HCT116 (cell line): ENCODE measurements around the gene FOXK1.

Source experiments
- CBX3 ChIP-seq: IDR thresholded peaks from 2 replicates; pipeline ENCODE4 v1.6.1; 2012; ENCODE audit warnings: low read depth
- CEBPB ChIP-seq: IDR thresholded peaks from 2 replicates; pipeline ENCODE4 v1.6.1; 2012; ENCODE audit warnings: low read depth
- EZH2 ChIP-seq: fragments of 200-600 bp; sonication (generic); IDR thresholded peaks from 2 replicates; pipeline ENCODE4 v1.6.1; 2017; ENCODE audit warnings: antibody characterized with exemption, mixed run types
- FOSL1 ChIP-seq: IDR thresholded peaks from 2 replicates; pipeline ENCODE4 v1.6.1; 2012; ENCODE audit warnings: low read depth
- JUND ChIP-seq: IDR thresholded peaks from 2 replicates; pipeline ENCODE4 v1.6.1; 2012
- POLR2A ChIP-seq: IDR thresholded peaks from 2 replicates; pipeline ENCODE4 v1.7.0; 2011; ENCODE audit warnings: borderline replicate concordance; ENCODE audit not compliant: insufficient read depth, insufficient read length; ENCODE audit errors: extremely low read depth
- POLR2AphosphoS5 ChIP-seq: IDR thresholded peaks from 2 replicates; pipeline ENCODE4 v1.6.1; 2011; ENCODE audit warnings: mild to moderate bottlenecking, low read depth, low read length, moderate library complexity
- SP1 ChIP-seq: IDR thresholded peaks from 2 replicates; pipeline ENCODE4 v1.6.1; 2012; ENCODE audit warnings: low read depth
- TCF7L2 ChIP-seq: IDR thresholded peaks from 2 replicates; pipeline ENCODE4 v1.7.0; 2011; ENCODE audit warnings: borderline replicate concordance, inconsistent platforms; ENCODE audit not compliant: insufficient read depth, insufficient read length; ENCODE audit errors: extremely low read depth
- YY1 ChIP-seq: IDR thresholded peaks from 2 replicates; pipeline ENCODE4 v1.6.1; 2011; ENCODE audit warnings: low read length, low read depth, moderate library complexity, mild to moderate bottlenecking; ENCODE audit not compliant: insufficient replicate concordance; ENCODE audit errors: extremely low read depth
- ZBTB33 ChIP-seq: IDR thresholded peaks from 2 replicates; pipeline ENCODE4 v1.6.1; 2011; ENCODE audit warnings: mild to moderate bottlenecking, low read length, moderate library complexity; ENCODE audit not compliant: insufficient replicate concordance; ENCODE audit errors: extremely low read depth
- TF ChIP-seq, protein P1 (sequence below): IDR thresholded peaks from 2 replicates; pipeline ENCODE4 v1.6.1; 2012
- TF ChIP-seq, protein P2 (sequence below), 3 experiments: fragments of 200-600 bp in 1 of 3; sonication (generic) in 1 of 3; IDR thresholded peaks in 2 of 3; conservative IDR thresholded peaks in 1 of 3; 2 replicates each; pipeline ENCODE4 v1.5.1; 2012 to 2017; ENCODE audit warnings: low read depth in 2 of 3, low read length in 2 of 3, antibody characterized with exemption in 1 of 3, borderline replicate concordance in 1 of 3, control low read depth in 1 of 3, mild to moderate bottlenecking in 1 of 3, mixed read lengths in 1 of 3, mixed run types in 1 of 3, moderate library complexity in 1 of 3; ENCODE audit not compliant: insufficient read depth in 1 of 3
- TF ChIP-seq, protein P3 (sequence below): IDR thresholded peaks from 2 replicates; pipeline ENCODE4 v1.6.1; 2012; ENCODE audit warnings: low read depth

- TF ChIP-seq, protein P1, sequence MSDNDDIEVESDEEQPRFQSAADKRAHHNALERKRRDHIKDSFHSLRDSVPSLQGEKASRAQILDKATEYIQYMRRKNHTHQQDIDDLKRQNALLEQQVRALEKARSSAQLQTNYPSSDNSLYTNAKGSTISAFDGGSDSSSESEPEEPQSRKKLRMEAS, result no peak
- TF ChIP-seq, protein P2, sequence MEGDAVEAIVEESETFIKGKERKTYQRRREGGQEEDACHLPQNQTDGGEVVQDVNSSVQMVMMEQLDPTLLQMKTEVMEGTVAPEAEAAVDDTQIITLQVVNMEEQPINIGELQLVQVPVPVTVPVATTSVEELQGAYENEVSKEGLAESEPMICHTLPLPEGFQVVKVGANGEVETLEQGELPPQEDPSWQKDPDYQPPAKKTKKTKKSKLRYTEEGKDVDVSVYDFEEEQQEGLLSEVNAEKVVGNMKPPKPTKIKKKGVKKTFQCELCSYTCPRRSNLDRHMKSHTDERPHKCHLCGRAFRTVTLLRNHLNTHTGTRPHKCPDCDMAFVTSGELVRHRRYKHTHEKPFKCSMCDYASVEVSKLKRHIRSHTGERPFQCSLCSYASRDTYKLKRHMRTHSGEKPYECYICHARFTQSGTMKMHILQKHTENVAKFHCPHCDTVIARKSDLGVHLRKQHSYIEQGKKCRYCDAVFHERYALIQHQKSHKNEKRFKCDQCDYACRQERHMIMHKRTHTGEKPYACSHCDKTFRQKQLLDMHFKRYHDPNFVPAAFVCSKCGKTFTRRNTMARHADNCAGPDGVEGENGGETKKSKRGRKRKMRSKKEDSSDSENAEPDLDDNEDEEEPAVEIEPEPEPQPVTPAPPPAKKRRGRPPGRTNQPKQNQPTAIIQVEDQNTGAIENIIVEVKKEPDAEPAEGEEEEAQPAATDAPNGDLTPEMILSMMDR (IDR thresholded peaks at IDR 0.05 in 2 of 3, conservative IDR thresholded peaks at IDR 0.05 in 1 of 3; ENCODE audit: borderline replicate concordance in 1 of 3, insufficient read depth in 1 of 3, low read depth in 2 of 3, low read length in 2 of 3), result no peak
- no peak for TF ChIP-seq CEBPB
- no peak for TF ChIP-seq POLR2A
- TF ChIP-seq CBX3, result no peak
- TF ChIP-seq YY1, result no peak
- no peak for TF ChIP-seq TCF7L2
- TF ChIP-seq JUND, result no peak
- TF ChIP-seq EZH2, result no peak
- no peak for TF ChIP-seq SP1
- no peak for TF ChIP-seq FOSL1
- TF ChIP-seq ZBTB33, result no peak
- no peak for TF ChIP-seq POLR2AphosphoS5
- TF ChIP-seq, protein P3, sequence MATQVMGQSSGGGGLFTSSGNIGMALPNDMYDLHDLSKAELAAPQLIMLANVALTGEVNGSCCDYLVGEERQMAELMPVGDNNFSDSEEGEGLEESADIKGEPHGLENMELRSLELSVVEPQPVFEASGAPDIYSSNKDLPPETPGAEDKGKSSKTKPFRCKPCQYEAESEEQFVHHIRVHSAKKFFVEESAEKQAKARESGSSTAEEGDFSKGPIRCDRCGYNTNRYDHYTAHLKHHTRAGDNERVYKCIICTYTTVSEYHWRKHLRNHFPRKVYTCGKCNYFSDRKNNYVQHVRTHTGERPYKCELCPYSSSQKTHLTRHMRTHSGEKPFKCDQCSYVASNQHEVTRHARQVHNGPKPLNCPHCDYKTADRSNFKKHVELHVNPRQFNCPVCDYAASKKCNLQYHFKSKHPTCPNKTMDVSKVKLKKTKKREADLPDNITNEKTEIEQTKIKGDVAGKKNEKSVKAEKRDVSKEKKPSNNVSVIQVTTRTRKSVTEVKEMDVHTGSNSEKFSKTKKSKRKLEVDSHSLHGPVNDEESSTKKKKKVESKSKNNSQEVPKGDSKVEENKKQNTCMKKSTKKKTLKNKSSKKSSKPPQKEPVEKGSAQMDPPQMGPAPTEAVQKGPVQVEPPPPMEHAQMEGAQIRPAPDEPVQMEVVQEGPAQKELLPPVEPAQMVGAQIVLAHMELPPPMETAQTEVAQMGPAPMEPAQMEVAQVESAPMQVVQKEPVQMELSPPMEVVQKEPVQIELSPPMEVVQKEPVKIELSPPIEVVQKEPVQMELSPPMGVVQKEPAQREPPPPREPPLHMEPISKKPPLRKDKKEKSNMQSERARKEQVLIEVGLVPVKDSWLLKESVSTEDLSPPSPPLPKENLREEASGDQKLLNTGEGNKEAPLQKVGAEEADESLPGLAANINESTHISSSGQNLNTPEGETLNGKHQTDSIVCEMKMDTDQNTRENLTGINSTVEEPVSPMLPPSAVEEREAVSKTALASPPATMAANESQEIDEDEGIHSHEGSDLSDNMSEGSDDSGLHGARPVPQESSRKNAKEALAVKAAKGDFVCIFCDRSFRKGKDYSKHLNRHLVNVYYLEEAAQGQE, result no peak
Measured at GRCh38 chr7:4775848-4776623, 93.9 kb downstream of the FOXK1 start.
